LNCAP (cell line): ENCODE results near the gene NOM1.

Experiments used
- TF ChIP-seq, protein P1 (sequence below): fragments of 450-650 bp; IDR thresholded peaks from 2 replicates; pipeline ENCODE4 v1.5.1; 2017; ENCODE audit warnings: mild to moderate bottlenecking

Gene NOM1

DNA sequence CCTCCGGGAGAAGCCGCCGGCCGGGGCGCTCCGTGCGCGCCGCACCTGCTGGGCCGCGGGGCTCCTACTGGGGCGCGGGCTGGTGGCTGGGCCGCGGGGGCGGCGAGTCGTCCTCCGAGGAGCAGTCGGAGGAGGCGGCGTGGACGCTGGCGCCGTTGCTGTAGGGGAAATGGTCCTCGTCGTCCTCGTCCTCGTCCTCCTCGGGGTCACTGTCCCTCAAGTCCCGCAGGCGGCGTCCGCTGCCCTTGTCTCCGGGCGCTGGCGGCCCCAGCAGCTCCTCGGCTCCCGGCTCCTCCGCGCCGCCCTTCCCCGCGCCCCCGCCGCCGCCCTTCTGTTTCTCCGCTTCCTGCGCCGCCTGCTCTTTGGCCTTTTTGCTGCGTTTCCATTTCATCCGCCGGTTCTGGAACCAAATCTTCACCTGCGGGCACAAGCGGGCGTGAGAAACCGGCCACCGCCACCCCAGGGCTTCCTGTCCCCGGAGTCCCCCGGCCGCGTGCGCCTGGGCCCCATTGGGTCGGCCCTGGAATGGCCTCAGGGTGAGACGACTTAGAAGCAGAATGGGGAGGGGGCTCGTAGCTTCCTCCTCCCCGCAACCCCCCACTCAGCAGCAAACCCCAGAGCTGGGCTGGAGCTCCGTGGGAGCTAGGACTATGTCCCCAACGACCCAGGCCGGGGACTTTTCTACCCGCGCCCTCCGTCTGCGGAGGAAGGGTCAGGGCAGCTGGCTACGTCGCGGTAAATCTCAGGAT lies 56.1 kb downstream of the NOM1 start:
- TF ChIP-seq, protein P1, sequence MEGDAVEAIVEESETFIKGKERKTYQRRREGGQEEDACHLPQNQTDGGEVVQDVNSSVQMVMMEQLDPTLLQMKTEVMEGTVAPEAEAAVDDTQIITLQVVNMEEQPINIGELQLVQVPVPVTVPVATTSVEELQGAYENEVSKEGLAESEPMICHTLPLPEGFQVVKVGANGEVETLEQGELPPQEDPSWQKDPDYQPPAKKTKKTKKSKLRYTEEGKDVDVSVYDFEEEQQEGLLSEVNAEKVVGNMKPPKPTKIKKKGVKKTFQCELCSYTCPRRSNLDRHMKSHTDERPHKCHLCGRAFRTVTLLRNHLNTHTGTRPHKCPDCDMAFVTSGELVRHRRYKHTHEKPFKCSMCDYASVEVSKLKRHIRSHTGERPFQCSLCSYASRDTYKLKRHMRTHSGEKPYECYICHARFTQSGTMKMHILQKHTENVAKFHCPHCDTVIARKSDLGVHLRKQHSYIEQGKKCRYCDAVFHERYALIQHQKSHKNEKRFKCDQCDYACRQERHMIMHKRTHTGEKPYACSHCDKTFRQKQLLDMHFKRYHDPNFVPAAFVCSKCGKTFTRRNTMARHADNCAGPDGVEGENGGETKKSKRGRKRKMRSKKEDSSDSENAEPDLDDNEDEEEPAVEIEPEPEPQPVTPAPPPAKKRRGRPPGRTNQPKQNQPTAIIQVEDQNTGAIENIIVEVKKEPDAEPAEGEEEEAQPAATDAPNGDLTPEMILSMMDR = no peak

DNA sequence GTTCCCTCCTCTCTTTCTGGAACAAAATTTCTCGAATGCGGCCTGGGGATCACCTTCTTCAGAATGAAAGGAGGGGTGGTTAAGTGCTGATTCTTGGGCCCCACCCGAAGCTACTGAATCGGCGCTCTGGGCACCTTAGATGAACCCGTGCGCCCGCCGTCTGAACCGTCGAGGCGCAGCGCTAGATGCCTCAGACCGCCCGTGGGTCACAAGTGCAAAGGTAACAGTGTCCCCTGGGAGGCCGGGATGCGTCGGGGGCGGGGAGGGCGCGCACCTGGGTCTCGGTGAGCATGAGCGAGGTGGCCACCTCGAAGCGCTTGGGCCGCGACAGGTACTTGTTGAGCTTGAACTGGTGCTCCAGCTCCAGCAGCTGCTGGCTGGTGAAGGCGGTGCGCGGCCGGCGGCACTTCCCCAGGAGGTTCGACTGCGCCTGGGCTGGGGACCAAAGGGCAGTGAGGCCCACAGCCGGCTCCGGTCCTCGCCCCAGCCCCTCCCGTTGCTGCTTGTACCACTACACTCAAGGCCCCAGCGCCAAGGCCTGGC lies 56.8 kb downstream of the NOM1 start:
- TF ChIP-seq, protein P1 = no peak

DNA sequence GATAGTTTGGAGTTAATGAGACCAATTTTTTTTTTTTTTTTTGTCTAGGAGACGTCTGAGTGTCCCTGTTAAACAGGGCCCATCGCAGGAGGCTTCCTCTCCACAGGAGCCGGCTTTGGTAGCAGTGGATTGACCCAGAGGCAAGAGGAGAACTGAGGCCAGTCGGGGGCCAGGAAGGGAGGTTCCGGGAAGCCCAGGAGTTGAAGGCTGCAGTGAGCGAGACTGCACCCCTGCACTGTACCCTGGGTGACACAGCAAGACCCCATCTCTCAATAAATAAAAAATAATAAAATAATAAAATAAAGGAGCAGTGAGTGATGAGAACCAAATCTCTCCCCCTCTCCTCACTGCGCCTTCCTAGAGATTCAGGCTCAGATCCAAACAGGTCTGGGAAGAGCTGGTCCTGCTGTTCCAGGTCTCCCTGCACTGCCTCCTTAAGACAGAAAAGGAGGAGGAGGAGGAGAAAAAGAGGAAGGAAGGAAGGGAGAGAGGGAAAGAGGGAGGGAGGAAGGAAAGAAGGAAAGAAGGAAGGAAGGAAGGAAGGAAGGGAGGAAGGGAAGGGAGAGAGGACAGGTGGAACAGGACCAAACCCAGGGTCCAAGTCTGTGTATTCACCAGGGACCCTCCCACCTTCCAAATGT lies 57.4 kb downstream of the NOM1 start:
- TF ChIP-seq, protein P1 = no peak

DNA sequence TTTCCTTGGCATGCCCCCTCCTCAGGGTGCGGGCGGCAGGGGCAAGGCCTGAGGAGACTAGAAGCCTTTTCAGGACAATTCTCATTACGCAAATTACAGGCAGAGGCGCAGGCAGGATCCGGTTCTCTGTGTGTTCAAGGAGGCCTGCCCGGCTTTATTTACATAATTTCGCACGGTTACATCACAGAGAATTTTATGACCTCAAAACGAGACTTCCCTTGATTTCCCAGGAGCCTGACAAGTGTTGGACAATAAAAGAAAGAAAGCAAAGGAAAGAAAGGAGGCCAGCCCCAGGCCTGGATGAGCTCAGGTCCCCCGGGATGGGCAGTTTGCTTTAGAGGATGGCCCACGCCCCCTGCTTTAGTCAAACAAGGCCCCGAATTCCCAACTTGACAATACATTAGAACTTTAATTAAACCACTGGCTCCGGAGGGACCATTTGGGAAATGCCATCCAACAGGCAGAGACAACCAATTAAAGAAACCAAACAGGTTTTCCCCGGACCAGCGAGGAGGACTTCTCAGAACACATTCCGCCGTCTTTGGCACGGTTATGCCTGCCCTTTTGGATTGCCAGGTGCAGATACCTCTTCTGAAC lies 58.1 kb downstream of the NOM1 start:
- TF ChIP-seq, protein P1 = no peak

DNA sequence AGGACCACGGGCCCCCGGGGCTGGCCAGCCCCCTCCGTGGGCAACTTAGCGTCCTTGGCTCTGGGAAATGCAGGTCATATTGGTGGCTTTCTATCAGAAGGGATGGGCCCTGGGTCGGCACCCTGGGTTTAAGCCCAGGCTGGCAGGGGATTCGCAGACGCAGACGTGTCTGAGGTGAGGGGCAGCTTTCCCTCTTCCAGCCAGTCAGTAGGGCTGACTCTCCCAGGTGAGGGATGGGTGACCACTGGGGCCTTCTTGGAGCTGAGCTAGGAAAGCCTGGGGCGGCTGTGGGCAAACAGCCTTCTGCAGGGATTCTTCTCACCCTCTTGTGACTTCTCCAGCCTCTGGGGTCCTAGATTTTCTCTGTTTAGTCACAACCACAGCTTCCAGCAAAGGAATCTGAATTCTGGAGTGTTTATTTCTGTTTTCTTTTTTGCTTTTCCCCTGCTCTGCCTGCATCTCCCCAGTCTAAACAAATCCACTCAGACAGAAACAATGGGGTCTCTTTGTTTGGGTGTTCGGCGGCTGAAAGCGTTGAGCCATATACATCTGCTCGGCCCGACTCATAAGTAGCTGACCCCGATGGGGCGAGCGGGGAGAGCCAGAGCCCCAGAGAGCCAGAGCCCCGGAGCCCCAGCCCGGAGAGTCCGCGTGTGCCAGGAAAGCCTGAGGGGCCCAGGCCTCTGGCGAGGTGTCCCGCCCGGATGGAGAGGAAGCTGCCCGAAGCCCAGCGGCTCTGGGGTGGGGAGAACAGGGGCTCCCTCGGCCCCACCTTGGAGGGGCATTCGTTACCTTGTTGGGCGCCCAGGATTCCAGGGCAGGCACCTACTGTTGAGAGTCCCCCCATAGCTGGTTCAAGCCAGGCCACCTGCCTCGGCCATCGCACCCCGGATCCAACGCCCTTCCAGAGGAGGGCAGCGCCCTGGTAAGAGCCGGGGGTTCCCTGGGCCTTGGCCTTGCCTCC lies 59.0 kb downstream of the NOM1 start:
- TF ChIP-seq, protein P1 = no peak

DNA sequence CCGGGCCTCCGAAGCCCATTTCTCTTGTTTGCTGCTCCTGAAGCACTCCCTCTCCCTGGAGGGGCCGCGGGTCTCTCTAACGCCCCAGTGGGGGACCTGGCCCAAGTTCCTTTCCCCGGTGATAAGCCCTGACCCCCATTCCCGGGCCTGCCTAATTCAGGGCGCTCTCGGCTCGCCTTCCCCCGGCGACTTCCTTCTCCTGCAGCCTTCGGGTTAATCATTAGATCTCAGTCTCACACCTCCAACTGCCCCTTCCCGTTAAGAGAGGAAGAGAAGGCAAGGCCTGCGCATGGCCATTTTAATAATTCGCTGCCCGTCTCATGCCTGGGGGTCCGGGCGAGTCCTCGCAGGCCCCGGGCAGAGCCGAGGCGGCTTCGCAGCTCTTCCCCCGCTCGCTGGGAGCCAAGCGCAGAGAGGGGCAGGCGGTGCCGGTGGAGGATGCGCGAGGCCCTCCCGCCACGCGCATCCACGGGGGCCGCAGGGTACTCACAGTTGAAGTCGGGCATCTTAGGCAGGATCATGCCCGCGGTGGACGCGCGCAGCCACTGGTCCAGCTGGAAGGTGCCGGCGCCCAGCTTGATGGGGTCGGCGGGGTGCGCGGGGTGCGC lies 59.8 kb downstream of the NOM1 start:
- TF ChIP-seq, protein P1 = no peak
